Measurements from ENCODE around the gene OOSP2. TPM values are rescaled to one million over a fixed set of nuclear protein-coding genes. Genes with fewer than 3 reads are reported as not detected.

Gene OOSP2
- total RNA-seq, 2 experiments from 2014 or later: not detected

- ChIA-PET CTCF (no interaction called here), POLR2A (no interaction called here)
- Mint-ChIP-seq H3K36me3 (ENCODE audit: low read depth) (no peaks in the 10 kb centered on the region), H3K27me3 (peaks cover 5% of the 10 kb centered on the region), H3K9me3 (no peaks in the 10 kb centered on the region), H3K4me1 (ENCODE audit: low read depth) (no peaks in the 10 kb centered on the region), H3K27ac (no peak overlapping the region), H3K4me3 (no peak overlapping the region)
- intact Hi-C loops (cut with micrococcal nuclease): no loop called here
- TF ChIP-seq CTCF (IDR thresholded peaks at IDR 0.05): no peak
- DNase-seq (no peak), ATAC-seq (no peak)
These were observed 55.4 kb downstream of the OOSP2 start for GRCh38 chr11:60095477-60096120.

GRCh38 chr11:60097189-60097588, 57.0 kb downstream of the OOSP2 start:
- no peak for TF ChIP-seq CTCF (IDR thresholded peaks at IDR 0.05)

More at GRCh38 chr11:60097189-60097588, 57.0 kb downstream of the OOSP2 start:
- H3K36me3 Mint-ChIP-seq (ENCODE audit: low read depth): no peaks in the 10 kb centered on the region
- intact Hi-C loops (cut with micrococcal nuclease): no loop called here
- ATAC-seq: no peak
- ChIA-PET CTCF (no interaction called here), POLR2A (no interaction called here)
- no peaks in the 10 kb centered on the region for H3K4me1 Mint-ChIP-seq (ENCODE audit: low read depth)
- peaks cover 5% of the 10 kb centered on the region for H3K27me3 Mint-ChIP-seq
- no peak for DNase-seq
- no peaks in the 10 kb centered on the region for H3K9me3 Mint-ChIP-seq
- no peak overlapping the region for H3K27ac Mint-ChIP-seq
- no peak overlapping the region for H3K4me3 Mint-ChIP-seq

Other genes with a start within 250 kb of the OOSP2 start
- gene MRPL16, start 229.6 kb upstream of the OOSP2 start, total RNA-seq: 10 to 100 TPM; 76.4 to 78.7 TPM
- not detected for gene CBLIF, start 194.9 kb upstream of the OOSP2 start, total RNA-seq
- not detected for gene TCN1, start 173.9 kb upstream of the OOSP2 start, total RNA-seq
- gene OOSP3, start 161.6 kb upstream of the OOSP2 start, total RNA-seq: not detected
- gene OOSP1, start 102.0 kb upstream of the OOSP2 start, total RNA-seq: not detected
- not detected for gene OOSP4A, start 76.4 kb upstream of the OOSP2 start, total RNA-seq
- not detected for gene OOSP4B, start 23.2 kb upstream of the OOSP2 start, total RNA-seq
- not detected for gene MS4A3, start 16.3 kb downstream of the OOSP2 start, total RNA-seq
- gene MS4A2, start 48.3 kb downstream of the OOSP2 start, total RNA-seq: not detected
- gene MS4A6A, start 142.7 kb downstream of the OOSP2 start, total RNA-seq: not detected
- gene MS4A4E, start 202.7 kb downstream of the OOSP2 start, total RNA-seq: not detected
- not detected for gene MS4A4A, start 240.3 kb downstream of the OOSP2 start, total RNA-seq

Data from activated CD8-positive, alpha-beta T cell treated with anti-CD3 and anti-CD28 coated beads for 36 hours (primary cell).